GM21825 (cell line): ENCODE results near the gene GKAP1.
A peak's percentile ranks its signal among the peaks of the same experiment; 100 is the strongest.
"Not testable (repeated sequence)": the region's sequence is repeated elsewhere in the genome, so short reads cannot be mapped to it uniquely, and the experiment has no call there.

Experiments used
- ATAC-seq: cut with Tn5 transposase; IDR thresholded peaks from one replicate; pipeline ENCODE4 v1.9.1; 2021; ENCODE audit warnings: mild to moderate bottlenecking, moderate library complexity; ENCODE audit not compliant: unreplicated experiment

Gene GKAP1

GRCh38 chr9:83733739-83734138, 83.8 kb downstream of the GKAP1 start:
- ATAC-seq, result no peak

GRCh38 chr9:83728591-83729368, 88.8 kb downstream of the GKAP1 start:
- not testable (repeated sequence) for ATAC-seq

GRCh38 chr9:83724436-83724835, 93.1 kb downstream of the GKAP1 start:
- ATAC-seq, result no peak

- ATAC-seq, result no peak
These were observed 94.7 kb downstream of the GKAP1 start for GRCh38 chr9:83722726-83723495.

- ATAC-seq, result no peak
These were observed 96.1 kb downstream of the GKAP1 start for GRCh38 chr9:83721509-83721908.

GRCh38 chr9:83715794-83716193, 101.8 kb downstream of the GKAP1 start:
- no peak for ATAC-seq

- ATAC-seq, result no peak
These were observed 102.3 kb downstream of the GKAP1 start for GRCh38 chr9:83715221-83715620.

- no peak for ATAC-seq
These were observed 103.2 kb downstream of the GKAP1 start for GRCh38 chr9:83714329-83714728.

- peak; percentile 60 for ATAC-seq
These were observed 108.9 kb downstream of the GKAP1 start for GRCh38 chr9:83708515-83709158.

- peak; percentile 79 for ATAC-seq
These were observed 109.6 kb downstream of the GKAP1 start, which contains the start of gene UBQLN1 for GRCh38 chr9:83707768-83708514. Gene UBQLN1 (minus strand): TSS chr9:83707958. CDS start chr9:83707679, 279 bp downstream.

GRCh38 chr9:83707518-83707767, 110.1 kb downstream of the GKAP1 start:
- peak; percentile 48 for ATAC-seq

GRCh38 chr9:83706676-83707517, 110.7 kb downstream of the GKAP1 start:
- ATAC-seq, result peak; percentile 17

- not testable (repeated sequence) for ATAC-seq
These were observed 112.3 kb downstream of the GKAP1 start for GRCh38 chr9:83705219-83705651.

GRCh38 chr9:83701769-83702168, 115.8 kb downstream of the GKAP1 start:
- ATAC-seq, result no peak

GRCh38 chr9:83701286-83701685, 116.3 kb downstream of the GKAP1 start:
- no peak for ATAC-seq

GRCh38 chr9:83699615-83700014, 118.0 kb downstream of the GKAP1 start:
- ATAC-seq, result no peak

GRCh38 chr9:83698976-83699585, 118.5 kb downstream of the GKAP1 start:
- ATAC-seq, result no peak

GRCh38 chr9:83691492-83691891, 126.1 kb downstream of the GKAP1 start:
- ATAC-seq, result no peak
